HEK293 (cell line): Measurements from ENCODE around the gene PTPN9.
"Not testable (repeated sequence)": the region's sequence is repeated elsewhere in the genome, so short reads cannot be mapped to it uniquely, and the experiment has no call there.

Experiments used
- CTCF ChIA-PET: fragments of 350-600 bp; formaldehyde crosslinking; extraction: SDS; loops from one replicate; lab custom pipeline; 2021; ENCODE audit warnings: antibody characterized with exemption; lab: Yijun Ruan, JAX
- POLR2A ChIA-PET: fragments of 300-600 bp; formaldehyde crosslinking; extraction: SDS; loops from one replicate; lab custom pipeline; 2020; ENCODE audit warnings: antibody characterized with exemption, inconsistent platforms; lab: Yijun Ruan, JAX
- H3K27ac ChIP-seq: fragments of 200-500 bp; sonication (Bioruptor generic); 2 replicates; pipeline ENCODE4 v1.5.1; 2014; ENCODE audit warnings: low read depth, low read length, control low read depth, inconsistent platforms; ENCODE audit errors: extremely low read depth
- H3K36me3 ChIP-seq, 2 experiments: fragments of 200-500 bp in 1 of 2; sonication (Bioruptor generic) in 1 of 2; 1 replicate in 1 of 2; 2 replicates in 1 of 2; pipeline ENCODE4 v1.5.1; 2014 to 2017; ENCODE audit warnings: inconsistent platforms in 2 of 2, low read length in 2 of 2; ENCODE audit not compliant: control insufficient read depth in 2 of 2, insufficient read depth in 1 of 2
- H3K4me1 ChIP-seq: fragments of 200-500 bp; sonication (Bioruptor generic); 2 replicates; pipeline ENCODE4 v1.5.1; 2014; ENCODE audit warnings: mild to moderate bottlenecking, low read length, inconsistent platforms; ENCODE audit not compliant: control insufficient read depth, insufficient read depth
- H3K4me3 ChIP-seq: 2 replicates; pipeline ENCODE4 v1.5.1; 2011; ENCODE audit warnings: low read depth, mild to moderate bottlenecking, control low read depth, low read length, moderate library complexity
- H3K9me3 ChIP-seq: fragments of 200-500 bp; sonication (Bioruptor generic); 2 replicates; pipeline ENCODE4 v1.5.1; 2014; ENCODE audit warnings: low read depth, low read length, inconsistent platforms; ENCODE audit not compliant: control insufficient read depth, insufficient read depth
- MYNN ChIP-seq: fragments of 450-650 bp; formaldehyde crosslinking; IDR thresholded peaks from 2 replicates; pipeline ENCODE4 v1.5.1; 2016; ENCODE audit warnings: missing biosample characterization, missing genetic modification characterization, borderline replicate concordance
- PRDM6 ChIP-seq: fragments of 450-650 bp; formaldehyde crosslinking; IDR thresholded peaks from 2 replicates; pipeline ENCODE4 v1.5.1; 2017; ENCODE audit warnings: missing biosample characterization, missing genetic modification characterization
- REST ChIP-seq: fragments of 450-650 bp; formaldehyde crosslinking; IDR thresholded peaks from 2 replicates; pipeline ENCODE4 v1.5.1; 2016; ENCODE audit warnings: missing biosample characterization, missing genetic modification characterization
- SCRT2 ChIP-seq: fragments of 450-650 bp; formaldehyde crosslinking; IDR thresholded peaks from 2 replicates; pipeline ENCODE4 v1.5.1; 2016; ENCODE audit warnings: missing biosample characterization, missing genetic modification characterization
- ZBTB17 ChIP-seq: fragments of 450-650 bp; formaldehyde crosslinking; IDR thresholded peaks from 2 replicates; pipeline ENCODE4 v1.5.1; 2016; ENCODE audit warnings: missing biosample characterization, missing genetic modification characterization
- ZBTB26 ChIP-seq: fragments of 450-650 bp; formaldehyde crosslinking; optimal IDR thresholded peaks from 2 replicates; pipeline ENCODE3; 2016; ENCODE audit warnings: missing biosample characterization, mild to moderate bottlenecking, missing genetic modification characterization
- ZIC2 ChIP-seq: fragments of 450-650 bp; formaldehyde crosslinking; IDR thresholded peaks from 2 replicates; pipeline ENCODE4 v1.5.1; 2016; ENCODE audit warnings: missing biosample characterization, missing genetic modification characterization
- ZNF114 ChIP-seq: fragments of 450-650 bp; formaldehyde crosslinking; IDR thresholded peaks from 2 replicates; pipeline ENCODE4 v1.5.0; 2017; ENCODE audit warnings: missing biosample characterization, missing genetic modification characterization
- ZNF121 ChIP-seq: fragments of 450-650 bp; formaldehyde crosslinking; IDR thresholded peaks from 2 replicates; pipeline ENCODE4 v1.5.1; 2016; ENCODE audit warnings: missing biosample characterization, missing genetic modification characterization
- ZNF214 ChIP-seq: fragments of 450-650 bp; formaldehyde crosslinking; IDR thresholded peaks from 2 replicates; pipeline ENCODE4 v1.5.1; 2017; ENCODE audit warnings: missing biosample characterization, mild to moderate bottlenecking, missing genetic modification characterization, borderline replicate concordance
- ZNF26 ChIP-seq: fragments of 450-650 bp; formaldehyde crosslinking; IDR thresholded peaks from 2 replicates; pipeline ENCODE4 v1.5.1; 2016; ENCODE audit warnings: missing biosample characterization, missing genetic modification characterization
- ZNF280C ChIP-seq: fragments of 450-650 bp; formaldehyde crosslinking; IDR thresholded peaks from 2 replicates; pipeline ENCODE4 v1.5.1; 2016; ENCODE audit warnings: missing biosample characterization, missing genetic modification characterization
- ZNF341 ChIP-seq: fragments of 450-650 bp; formaldehyde crosslinking; IDR thresholded peaks from 2 replicates; pipeline ENCODE4; 2016; ENCODE audit warnings: low read depth, missing biosample characterization, missing genetic modification characterization
- ZNF473 ChIP-seq: fragments of 450-650 bp; formaldehyde crosslinking; IDR thresholded peaks from 2 replicates; pipeline ENCODE4 v1.5.1; 2017; ENCODE audit warnings: missing biosample characterization, missing genetic modification characterization
- ZNF561 ChIP-seq: fragments of 450-650 bp; IDR thresholded peaks from 2 replicates; pipeline ENCODE4 v1.5.1; 2018; ENCODE audit warnings: missing biosample characterization, missing genetic modification characterization, borderline replicate concordance
- ZNF580 ChIP-seq: fragments of 450-650 bp; formaldehyde crosslinking; IDR thresholded peaks from 2 replicates; pipeline ENCODE4 v1.5.1; 2016; ENCODE audit warnings: missing biosample characterization, missing genetic modification characterization

The PTPN9 gene

GRCh38 chr15:75531041-75531450 is 48.1 kb downstream of the PTPN9 start:
- ChIA-PET CTCF (interaction anchor here (0.6 to 1.1 kb wide), 2 partner anchors 13 to 69 kb away, joined by 3 to 5 read pairs; no protein-coding TSS in a partner anchor), POLR2A (no interaction called here)
- Histone ChIP-seq H3K4me1 (peaks cover 8% of the 10 kb centered on the region), H3K9me3 (no peaks in the 10 kb centered on the region), H3K36me3 (peaks cover 3 to 9% of the 10 kb centered on the region in 2 experiments; a peak in 2 of 3 replicates), H3K4me3 (no peak overlapping the region), H3K27ac (peak overlapping the region; percentile 60)
- TF ChIP-seq PRDM6: peak; percentile 67
- no peak for TF ChIP-seq ZNF580 (tag by site-specific recombination)
- TF ChIP-seq SCRT2 (tag by site-specific recombination): 0 out of 2 replicates have a peak, but pooled peaks have one; percentile 11
- peak; percentile 60; the same call in 1 of the 2 replicates for TF ChIP-seq ZBTB17

- Histone ChIP-seq H3K36me3 (peaks cover 9% of the 10 kb centered on the region in 2 experiments; a peak in 2 of 3 replicates), H3K4me3 (no peak overlapping the region), H3K27ac (no peak overlapping the region), H3K9me3 (no peaks in the 10 kb centered on the region), H3K4me1 (peaks cover 8% of the 10 kb centered on the region)
- ChIA-PET CTCF (no interaction called here), POLR2A (no interaction called here)
- TF ChIP-seq MYNN (tag by site-specific recombination) (no peak), ZNF121 (tag by site-specific recombination) (0 out of 2 replicates have a peak, but pooled peaks have one; percentile 21)
Measured at GRCh38 chr15:75530169-75530568, 48.9 kb downstream of the PTPN9 start.

GRCh38 chr15:75525756-75526155 is 53.4 kb downstream of the PTPN9 start:
- CTCF ChIA-PET: interaction anchor here (0.6 to 1.0 kb wide), 3 partner anchors 42 to 161 kb away, joined by 3 to 5 read pairs (median 5); no protein-coding TSS in a partner anchor
- H3K4me1 ChIP-seq, H3K4me3 ChIP-seq, H3K27ac ChIP-seq, H3K9me3 ChIP-seq: not testable (repeated sequence)
- peaks cover 43% of the 10 kb centered on the region in 2 experiments for H3K36me3 ChIP-seq
- POLR2A ChIA-PET: interaction anchor here (0.7 kb wide), 1 partner anchor 145 kb away, joined by 4 read pairs; no protein-coding TSS in a partner anchor

GRCh38 chr15:75523011-75523410 is 56.1 kb downstream of the PTPN9 start:
- POLR2A ChIA-PET: no interaction called here
- Histone ChIP-seq H3K27ac (no peak overlapping the region), H3K4me3 (no peak overlapping the region), H3K36me3 (peaks cover 64 to 65% of the 10 kb centered on the region in 2 experiments), H3K9me3 (no peaks in the 10 kb centered on the region), H3K4me1 (no peaks in the 10 kb centered on the region)
- CTCF ChIA-PET: interaction anchor here (1.7 kb wide), 1 partner anchor 14 kb away, joined by 4 read pairs; no protein-coding TSS in a partner anchor
- TF ChIP-seq ZNF473: no peak
- TF ChIP-seq ZNF561 (tag by site-specific recombination): no peak
- no peak for TF ChIP-seq ZNF114 (tag by site-specific recombination)
- TF ChIP-seq ZNF341: no peak
- TF ChIP-seq REST (tag by site-specific recombination): no peak
- no peak for TF ChIP-seq ZNF26 (tag by site-specific recombination)
- TF ChIP-seq ZNF280C (tag by site-specific recombination): no peak
- no peak for TF ChIP-seq ZNF214 (tag by site-specific recombination)
- TF ChIP-seq ZIC2 (tag by site-specific recombination): no peak
- TF ChIP-seq ZBTB26 (tag by site-specific recombination): no peak
